GM21526 (cell line): Measurements from ENCODE around the gene ZNF367.

ENCODE experiments used
- ATAC-seq: cut with Tn5 transposase; IDR thresholded peaks from one replicate; pipeline ENCODE4 v1.9.1; 2021; ENCODE audit warnings: moderate library complexity; ENCODE audit not compliant: unreplicated experiment, low FRiP score

Gene ZNF367

DNA sequence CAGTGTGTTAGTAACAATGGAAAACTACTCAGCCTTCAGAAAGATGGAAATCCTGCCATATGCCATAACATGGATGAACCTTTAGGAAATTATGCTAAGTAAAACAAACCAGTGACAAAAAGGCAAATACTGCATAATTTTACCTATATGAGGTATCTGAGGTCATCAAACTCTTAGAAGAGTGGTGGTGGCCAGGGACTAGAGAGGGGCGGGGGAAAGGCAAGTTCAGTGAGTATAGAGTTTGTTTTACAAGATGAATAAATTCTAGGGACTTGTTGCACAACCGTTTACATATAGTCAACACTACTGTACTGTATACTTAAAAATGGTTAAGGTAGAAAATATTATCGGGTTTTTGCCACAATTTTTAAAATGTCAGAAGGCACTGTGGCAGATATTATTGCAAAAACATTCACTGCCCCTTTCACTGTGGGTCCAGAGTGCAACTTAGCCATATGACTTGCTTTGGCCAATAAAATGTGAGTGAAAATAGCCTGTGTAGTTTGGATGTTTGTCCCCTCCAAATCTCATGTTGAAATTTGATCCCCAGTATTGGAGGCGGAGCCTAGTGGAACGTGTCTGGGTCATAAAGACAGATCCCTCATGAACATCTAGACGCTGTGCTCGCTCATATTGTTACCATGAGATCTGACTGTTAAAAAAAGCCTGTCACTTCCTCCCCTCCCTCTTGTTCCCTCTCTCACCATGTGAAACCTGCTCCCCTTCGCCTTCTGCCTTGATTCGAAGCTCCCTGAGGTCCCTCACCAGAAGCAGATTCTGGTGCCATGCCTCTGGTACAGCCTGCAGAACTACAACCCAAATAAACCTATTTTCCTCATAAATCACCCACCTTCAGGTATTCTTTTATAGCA lies 9.5 kb downstream of the ZNF367 start:
- ATAC-seq = no peak

DNA sequence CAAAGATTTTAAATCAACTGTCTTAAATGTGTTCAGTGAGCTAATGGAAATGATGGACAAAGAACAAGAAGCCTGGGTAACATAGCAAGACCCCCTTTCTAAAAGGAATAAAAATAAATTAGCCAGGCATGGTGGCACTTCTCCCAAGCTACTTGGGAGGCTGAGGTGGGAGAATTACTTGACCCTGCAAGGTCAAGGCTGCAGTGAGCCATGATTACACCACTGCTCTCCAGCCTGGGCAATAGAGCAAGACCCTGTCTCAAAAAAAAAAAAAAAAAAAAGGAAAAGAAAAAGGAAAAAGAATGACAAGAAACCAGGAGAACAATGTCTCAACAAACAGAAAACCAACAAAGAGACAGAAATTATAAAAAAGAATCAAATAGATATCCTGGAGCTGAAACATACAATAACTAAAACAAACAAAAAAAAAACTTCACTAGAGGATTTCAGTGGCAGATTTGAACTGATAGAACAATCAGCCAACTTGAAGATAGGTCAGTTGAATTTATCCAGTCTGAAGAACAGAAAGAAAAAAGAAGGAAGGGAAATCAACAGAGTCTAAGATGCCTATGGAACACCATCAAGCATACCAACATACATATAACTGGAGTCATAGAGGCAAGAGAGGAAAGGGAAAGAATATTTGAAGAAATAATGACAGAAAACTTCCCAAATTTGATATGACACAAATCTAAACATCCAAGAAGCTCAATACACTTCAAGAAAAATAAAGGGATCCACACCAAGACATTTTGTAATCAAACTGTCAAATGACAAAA lies 17.8 kb downstream of the ZNF367 start:
- ATAC-seq = no peak

DNA sequence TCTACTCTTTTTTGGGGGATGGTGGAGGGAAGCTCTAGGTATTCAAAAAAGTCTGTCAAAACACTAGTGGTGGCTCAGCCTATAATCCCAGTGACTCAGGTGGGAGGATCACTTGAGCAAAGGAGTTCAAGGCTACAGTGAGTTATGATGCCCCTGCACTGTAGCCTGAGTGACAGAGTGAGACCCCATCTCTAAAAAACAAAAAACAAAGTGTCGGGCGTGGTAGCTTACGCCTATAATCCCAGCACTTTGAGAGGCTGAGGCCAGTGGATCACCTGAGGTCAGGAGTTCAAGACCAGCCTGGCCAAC lies 18.9 kb downstream of the ZNF367 start:
- ATAC-seq = no peak

DNA sequence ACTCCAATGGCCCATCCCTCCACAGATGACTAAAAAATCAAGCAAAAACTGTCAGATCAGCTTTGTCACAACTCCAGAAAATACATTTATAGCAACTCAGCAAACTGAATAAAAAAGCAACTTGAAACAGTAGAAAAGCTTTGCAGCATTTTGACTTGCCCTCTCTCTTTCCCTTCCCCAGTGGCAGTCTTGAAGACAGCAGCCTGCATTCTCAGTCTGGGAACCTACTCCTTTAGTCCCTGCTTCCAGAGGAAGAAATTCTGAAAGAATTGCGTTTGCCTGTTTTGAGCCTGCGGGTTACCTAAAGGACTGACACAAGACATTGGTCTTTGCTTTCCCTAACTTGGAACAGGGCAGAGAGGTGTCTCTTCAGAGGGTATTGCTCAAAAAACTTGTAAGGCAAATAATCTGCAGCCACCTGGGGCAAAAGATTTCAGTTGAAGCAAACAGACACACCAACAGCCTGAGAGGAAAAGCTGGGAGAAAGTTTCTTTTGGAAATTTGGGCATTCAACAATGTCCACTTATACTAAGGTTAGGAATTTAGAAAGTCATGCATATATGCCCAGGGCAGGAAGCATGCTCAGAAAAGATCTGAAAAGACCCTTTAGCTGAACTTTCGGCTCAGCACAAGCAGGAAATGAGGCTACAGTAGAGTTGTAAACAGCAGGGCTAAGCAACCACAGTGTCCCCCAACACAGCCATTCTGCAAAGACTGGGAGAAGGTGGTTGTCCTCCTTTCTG lies 19.4 kb downstream of the ZNF367 start:
- ATAC-seq = no peak

DNA sequence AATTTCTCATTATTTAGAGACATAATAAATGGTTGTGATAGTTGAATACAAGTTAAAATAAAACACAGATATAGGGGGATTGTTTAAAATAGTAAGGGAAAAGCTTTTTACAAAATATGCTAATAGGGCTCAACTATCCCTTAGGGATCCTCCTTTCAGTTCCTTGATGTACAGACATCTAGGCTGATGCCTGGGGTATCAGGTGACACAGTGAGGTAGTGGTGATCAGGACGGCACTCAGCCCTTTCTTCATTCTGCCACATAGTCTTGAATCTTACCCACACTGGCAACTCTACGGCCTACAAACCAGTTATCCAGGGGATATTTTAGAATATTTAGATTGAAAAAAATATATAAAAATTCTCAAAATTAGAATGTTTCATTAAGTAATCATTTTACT lies 22.2 kb downstream of the ZNF367 start:
- no peak for ATAC-seq

DNA sequence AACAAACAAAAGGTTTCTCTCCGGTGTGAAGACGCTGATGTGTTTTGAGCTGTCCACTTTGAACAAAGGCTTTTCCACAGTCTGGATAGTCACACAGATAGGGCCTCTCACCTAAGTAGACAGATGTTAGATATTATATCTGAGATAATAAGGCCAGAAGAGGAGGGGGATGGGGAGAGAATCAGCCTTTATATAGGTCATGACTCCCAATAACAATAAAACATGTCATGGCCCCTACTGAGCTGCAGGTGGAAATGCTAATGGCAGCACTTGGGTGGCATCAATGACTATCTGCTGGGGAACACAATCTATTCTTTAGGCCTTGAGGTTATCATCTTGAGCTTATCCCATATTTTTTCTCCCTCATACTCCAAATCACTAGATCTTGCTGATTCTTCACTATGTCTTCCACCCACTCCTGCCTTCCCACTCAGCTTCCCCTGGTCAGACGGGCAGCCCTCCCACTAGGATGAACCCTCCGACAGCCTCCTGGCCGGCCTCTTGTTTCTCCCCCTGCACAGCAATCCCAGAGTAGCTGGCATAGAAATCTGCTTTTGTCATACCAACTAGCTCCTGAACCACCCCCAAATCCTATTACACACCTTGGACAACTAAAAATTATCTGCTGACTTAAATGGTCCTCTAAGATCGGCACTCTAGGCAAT lies 23.2 kb downstream of the ZNF367 start:
- no peak for ATAC-seq

DNA sequence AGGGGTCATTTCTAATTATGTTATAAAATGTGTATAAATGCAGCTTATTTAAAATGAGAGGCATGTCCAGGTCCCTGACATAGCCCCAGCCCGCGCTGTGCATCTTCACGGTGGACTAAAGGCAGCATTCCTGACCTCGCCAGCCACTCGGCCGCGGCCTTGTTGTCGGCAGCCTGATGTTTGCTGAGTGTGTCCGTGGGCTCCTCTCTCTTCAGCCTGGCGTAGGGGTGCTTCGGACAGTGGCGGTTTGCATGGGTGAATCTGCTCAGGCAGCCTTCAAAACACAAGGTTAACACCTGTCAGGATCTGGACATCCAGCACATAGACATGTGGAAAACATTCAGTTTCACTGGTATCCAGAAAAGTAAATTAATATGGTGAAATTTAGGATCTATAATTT lies 25.9 kb downstream of the ZNF367 start:
- no peak for ATAC-seq

DNA sequence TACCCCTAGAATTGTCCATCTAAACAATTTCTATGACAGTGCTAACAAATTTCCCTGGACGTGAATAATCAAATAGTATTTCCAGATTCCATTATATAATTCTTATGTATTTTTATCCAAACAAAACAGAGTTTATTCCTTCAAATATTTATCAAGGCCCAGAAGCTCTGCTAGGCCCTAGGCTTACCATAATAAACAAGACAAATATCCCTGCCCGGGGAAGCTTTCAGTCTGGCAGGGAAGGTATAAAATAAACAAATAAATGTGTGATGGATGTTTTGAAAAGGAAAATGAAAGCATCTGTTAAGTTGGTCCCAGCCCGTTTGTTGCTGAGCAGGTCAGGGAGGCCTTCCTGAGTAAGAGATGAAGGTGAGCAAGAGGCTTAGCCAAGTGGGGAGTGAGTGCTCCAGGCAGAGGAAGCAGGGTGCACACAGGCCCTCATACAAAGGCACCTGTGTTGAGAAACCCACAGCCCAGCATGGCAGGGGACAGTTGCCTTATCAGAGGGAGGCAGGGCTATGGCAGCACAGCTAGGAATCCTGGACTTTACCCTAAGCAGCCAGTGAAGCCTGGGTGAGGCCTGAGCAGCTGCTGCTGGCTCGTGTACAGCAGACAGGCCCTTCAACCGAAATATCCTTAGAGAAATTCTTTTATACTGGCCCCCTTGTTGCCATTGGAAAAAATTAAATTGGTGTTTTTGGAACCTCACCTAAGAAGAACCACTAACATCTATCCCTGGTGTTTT lies 27.0 kb downstream of the ZNF367 start:
- no peak for ATAC-seq

DNA sequence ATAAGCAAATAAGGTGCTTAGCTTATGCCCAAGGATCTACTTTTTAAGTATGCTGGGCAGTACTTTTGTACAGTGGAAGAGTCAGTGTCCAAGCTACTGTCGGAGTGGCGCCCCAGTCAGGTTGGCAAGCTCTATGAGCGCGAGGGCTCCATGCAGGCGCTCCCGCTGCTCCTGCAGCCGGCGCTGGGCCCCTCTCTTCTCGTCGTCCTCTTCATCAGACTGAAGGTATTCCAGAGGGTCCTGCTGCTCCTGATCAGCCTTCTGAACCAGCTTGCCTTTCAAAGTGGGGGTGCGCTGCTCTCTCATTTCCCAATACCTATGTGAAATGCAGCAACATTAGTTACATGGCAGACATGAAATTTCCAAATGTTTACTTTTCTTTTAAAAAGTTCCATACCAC lies 30.0 kb downstream of the ZNF367 start:
- no peak for ATAC-seq

DNA sequence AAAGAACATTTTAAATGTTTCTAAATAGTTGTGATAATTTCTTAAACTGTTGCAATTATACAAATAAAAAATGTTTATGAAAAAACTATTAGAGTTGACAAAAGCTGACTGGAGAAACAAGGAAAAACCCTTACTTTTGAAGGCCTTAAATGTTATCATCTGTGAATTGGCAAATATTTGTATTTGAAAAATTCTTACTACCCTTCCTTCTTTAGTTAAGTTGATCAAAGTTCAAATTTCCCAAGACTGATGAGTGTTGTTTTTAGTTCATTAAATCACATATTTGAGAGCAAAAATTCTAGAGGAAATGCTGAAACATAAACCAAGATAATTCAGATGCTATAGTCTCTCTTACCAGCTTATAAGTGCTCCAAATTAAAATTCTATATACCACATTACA lies 32.0 kb downstream of the ZNF367 start:
- ATAC-seq = no peak

DNA sequence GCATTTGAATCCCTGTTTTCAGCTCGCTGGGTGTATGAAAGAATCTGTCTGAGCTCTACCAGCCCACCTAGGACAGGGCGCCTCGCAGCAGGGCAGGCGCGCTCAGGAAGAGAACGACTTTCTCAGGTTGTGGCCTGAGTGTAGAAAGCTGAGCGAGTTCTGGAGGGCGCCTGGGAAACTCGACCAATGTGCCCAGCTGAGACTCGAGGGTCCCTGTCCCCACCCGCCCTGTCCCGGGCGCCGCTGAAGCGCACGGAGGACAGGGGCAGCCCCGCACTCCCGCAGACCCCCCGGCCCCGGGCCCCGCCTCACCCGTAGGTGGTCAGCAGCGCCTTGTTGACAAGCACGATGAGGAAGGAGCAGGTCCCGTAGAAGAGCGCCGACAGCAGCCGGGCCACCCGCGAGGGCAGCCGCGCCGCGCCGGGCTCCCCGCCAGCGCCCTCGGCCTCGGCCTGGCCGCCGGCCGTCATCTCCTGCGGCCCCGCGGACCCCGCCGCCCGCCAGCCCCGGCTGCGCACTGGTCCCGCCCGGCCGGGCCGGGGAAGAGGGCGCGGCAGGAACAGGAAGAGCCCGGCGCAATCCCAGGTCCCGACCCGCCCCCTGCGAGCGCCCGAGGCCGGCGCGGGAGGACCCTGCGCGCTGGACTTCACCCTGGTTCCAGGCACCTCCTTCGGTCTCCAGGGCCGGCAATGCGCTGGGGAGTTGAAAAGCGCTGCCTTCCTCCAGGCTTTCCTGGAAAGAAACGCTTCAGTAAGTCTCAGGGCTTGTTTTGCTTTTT lies 34.8 kb downstream of the ZNF367 start, which contains the start of gene SLC35D2:
TSS of gene SLC35D2 (minus strand) at position 547 of the 778 bp plus-strand sequence. CDS start at position 470, 77 bp downstream.
- no peak for ATAC-seq

DNA sequence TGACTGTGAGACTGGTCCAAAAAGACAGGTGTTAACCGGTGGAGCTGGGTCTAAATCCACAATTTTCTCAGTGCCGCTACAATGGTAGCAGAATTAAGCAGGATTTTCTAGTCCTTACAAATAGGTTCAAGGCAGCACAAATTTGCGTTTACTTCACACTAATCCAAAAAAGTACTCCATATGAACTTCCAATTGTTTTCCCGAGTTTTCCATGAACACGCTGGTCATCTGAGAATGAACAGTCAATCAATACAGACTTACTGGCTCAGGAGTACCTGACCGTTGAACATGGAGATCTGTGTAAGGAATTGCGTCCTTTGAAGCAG lies 35.4 kb downstream of the ZNF367 start:
- no peak for ATAC-seq

DNA sequence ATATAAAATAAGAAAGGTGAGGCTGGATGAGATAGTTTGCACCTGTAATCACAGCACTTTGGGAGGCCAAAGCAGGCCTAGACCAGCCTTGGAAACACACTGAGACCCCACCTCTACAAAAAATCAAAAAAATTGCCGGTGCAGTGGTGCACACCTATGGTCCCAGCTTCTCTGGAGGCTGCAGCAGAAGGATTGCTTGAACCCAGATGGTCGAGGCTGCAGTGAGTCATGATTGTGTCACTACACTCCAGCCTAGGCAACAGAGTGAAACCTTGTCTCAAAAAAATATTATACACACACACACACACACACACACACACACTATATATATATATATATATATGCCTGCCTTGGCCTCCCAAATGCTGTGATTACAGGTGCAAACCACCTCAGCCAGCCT lies 36.0 kb downstream of the ZNF367 start:
- no peak for ATAC-seq

DNA sequence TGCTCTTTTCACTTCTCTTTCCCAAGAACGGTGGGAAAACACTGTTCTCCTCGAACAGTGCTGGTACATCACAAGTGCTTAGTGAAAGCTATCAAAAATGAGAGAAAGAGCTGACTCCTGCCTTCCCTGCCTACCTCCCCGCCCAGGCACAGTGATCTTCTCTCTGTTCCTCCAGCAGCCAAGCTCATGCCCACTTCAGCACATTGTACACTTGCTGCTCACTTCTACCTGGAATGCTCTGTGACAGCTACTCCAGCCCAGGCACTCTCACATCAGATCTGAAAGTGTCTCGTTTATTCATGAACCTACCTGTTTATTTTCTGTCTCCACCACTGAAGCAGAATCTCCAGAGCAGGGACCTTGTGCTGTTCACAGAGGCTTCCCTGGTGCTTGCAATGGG lies 36.5 kb downstream of the ZNF367 start:
- no peak for ATAC-seq

DNA sequence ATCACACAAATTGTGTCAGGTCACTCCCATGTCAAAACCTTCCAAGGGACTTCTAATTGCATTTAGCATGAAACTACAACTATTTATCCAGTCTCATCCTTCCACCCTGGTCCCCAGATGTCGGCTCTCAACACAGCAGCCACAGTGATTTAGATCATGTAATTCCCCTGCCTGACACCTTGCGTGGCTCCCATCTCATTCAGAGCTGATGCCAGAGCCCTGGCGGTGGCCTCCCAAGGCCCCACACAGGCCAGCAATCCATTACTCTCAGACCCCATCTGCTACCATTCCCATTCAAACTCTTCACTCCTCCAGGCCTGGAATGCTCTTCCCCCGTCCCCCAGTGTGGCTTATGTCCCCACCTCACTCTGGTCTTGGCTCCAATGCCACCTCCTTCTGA lies 37.0 kb downstream of the ZNF367 start:
- no peak for ATAC-seq

DNA sequence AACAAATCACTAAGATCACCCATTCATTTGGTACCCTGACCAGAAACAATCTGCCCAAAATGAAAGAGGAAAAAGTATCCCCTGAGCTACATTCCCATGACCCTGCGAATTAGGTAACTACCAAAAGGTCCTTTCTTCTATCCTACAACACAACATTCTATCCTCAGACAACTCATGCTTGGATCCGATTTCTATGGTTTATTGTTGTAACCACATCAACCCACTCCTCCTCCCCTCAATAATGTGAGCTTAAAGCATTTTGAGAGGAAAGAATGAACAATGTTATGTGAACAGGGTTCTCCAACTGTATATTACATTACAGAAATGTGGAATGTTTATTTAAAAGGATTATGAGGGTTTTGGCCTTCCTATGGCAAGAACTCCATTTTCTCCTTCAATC lies 38.7 kb downstream of the ZNF367 start:
- no peak for ATAC-seq

DNA sequence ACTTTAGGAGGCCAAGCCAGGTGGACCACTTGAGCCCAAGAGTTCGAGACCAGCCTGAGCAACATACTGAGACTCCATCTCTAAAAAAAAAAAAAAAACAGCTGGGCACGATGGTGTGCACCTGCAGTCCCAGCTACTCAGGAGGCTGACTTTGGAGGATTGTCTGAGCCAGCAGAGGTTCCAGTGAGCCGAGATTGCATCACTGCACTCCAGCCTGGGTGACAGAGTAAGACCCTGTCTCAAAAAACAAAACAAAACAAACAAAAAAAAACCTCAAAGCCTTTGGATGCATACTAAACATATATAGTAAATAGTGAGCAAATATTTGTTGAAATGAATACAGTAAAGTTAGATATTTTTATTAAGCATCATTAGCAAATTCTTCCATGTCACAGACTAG lies 40.0 kb downstream of the ZNF367 start:
- no peak for ATAC-seq

DNA sequence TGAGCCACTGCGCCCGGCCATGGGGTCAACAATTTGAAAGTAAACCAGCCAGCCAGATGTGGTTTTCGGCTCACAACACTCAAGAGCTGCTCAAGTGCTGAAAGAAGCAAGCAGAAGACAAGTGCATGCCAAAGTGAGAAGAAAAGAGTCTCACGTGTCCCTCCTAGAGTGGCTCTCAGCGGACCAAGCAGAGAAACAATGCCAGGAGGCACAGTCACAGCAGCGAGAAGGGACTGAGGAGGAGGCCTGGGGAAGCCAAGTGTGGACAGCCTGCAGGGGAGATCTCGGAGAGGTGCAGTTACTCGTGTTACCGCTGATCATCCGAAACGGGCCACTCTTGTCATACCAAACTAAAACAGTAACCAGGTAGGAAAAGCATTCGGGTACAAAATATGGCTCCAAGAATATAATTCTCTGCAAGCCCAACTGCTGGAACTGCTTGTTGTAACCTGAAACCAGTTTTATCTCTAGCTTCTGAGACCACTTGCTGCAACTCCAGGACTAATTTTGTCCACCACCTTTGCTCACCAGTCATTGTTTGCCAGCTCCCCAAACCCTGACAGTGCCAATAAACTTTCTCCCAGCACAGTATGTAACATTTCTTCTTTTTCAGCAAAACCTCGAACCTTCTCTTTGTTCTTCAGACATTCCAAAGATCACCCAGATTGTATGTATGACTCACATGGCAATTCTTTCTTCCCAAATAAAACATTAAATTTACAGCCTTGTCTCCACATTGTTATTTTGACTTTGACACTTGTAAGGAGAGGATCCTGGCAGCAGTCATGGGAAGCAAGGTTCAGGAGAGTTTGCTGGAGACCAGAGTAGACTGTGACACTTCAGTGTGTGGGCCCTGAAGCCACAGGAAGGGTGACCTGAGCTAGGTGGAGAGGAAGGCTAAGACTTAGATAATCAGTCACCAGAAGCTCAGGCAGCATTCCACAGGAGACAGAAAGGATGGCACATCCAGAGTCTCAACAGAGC lies 41.0 kb downstream of the ZNF367 start:
- no peak for ATAC-seq
